ENCODE results near the gene TTF1.

The TTF1 gene

GRCh38 chr9:132422574-132422973 lies 15.9 kb upstream of the TTF1 start:
- TF ChIP-seq SPI1 (IDR thresholded peaks at IDR 0.05; ENCODE audit: borderline replicate concordance, low read depth) (no peak), CTCF (IDR thresholded peaks at IDR 0.05; ENCODE audit: insufficient read depth, low read length) (no peak), POLR2AphosphoS5 (IDR thresholded peaks at IDR 0.05; ENCODE audit: low read depth) (no peak), GABPA (IDR thresholded peaks at IDR 0.05; ENCODE audit: low read depth) (no peak)
- H3K4me3 ChIP-seq (replicated peaks; ENCODE audit: insufficient read depth, low read length), result no peak overlapping the region
- H3K27me3 ChIP-seq (ENCODE audit: insufficient read depth, poor library complexity, severe bottlenecking), result peaks cover 20% of the 10 kb centered on the region
- no peak overlapping the region for H3K27ac ChIP-seq (replicated peaks)
- no peak for DNase-seq (ENCODE audit: low read depth in 1 of 2, low spot score in 1 of 2)

- no peak for TF ChIP-seq SPI1 (IDR thresholded peaks at IDR 0.05; ENCODE audit: borderline replicate concordance, low read depth)
- TF ChIP-seq POLR2AphosphoS5 (IDR thresholded peaks at IDR 0.05; ENCODE audit: low read depth), result no peak
- TF ChIP-seq REST (IDR thresholded peaks at IDR 0.05; ENCODE audit: insufficient replicate concordance, low read depth), result no peak
- no peak for TF ChIP-seq CTCF (IDR thresholded peaks at IDR 0.05; ENCODE audit: insufficient read depth, low read length)
- no peak for TF ChIP-seq GABPA (IDR thresholded peaks at IDR 0.05; ENCODE audit: low read depth)
- H3K4me3 ChIP-seq (replicated peaks; ENCODE audit: insufficient read depth, low read length), result no peak overlapping the region
- H3K27me3 ChIP-seq (ENCODE audit: insufficient read depth, poor library complexity, severe bottlenecking), result peaks cover 37% of the 10 kb centered on the region
- DNase-seq (ENCODE audit: low read depth in 1 of 2, low spot score in 1 of 2), result no peak
- no peak overlapping the region for H3K27ac ChIP-seq (replicated peaks)
Observed at GRCh38 chr9:132418726-132419363, 12.2 kb upstream of the TTF1 start.

GRCh38 chr9:132415181-132415580 lies 8.5 kb upstream of the TTF1 start:
- peaks cover 48% of the 10 kb centered on the region for H3K27me3 ChIP-seq (ENCODE audit: insufficient read depth, poor library complexity, severe bottlenecking)
- no peak overlapping the region for H3K4me3 ChIP-seq (replicated peaks; ENCODE audit: insufficient read depth, low read length)
- H3K27ac ChIP-seq (replicated peaks), result no peak overlapping the region
- no peak for DNase-seq (ENCODE audit: low read depth in 1 of 2, low spot score in 1 of 2)
- TF ChIP-seq GABPA (IDR thresholded peaks at IDR 0.05; ENCODE audit: low read depth), result no peak
- TF ChIP-seq SPI1 (IDR thresholded peaks at IDR 0.05; ENCODE audit: borderline replicate concordance, low read depth), result no peak

- H3K27me3 ChIP-seq (ENCODE audit: insufficient read depth, poor library complexity, severe bottlenecking), result peaks cover 52% of the 10 kb centered on the region
- no peak overlapping the region for H3K4me3 ChIP-seq (replicated peaks; ENCODE audit: insufficient read depth, low read length)
- TF ChIP-seq SPI1 (IDR thresholded peaks at IDR 0.05; ENCODE audit: borderline replicate concordance, low read depth) (no peak), GABPA (IDR thresholded peaks at IDR 0.05; ENCODE audit: low read depth) (no peak), REST (IDR thresholded peaks at IDR 0.05; ENCODE audit: insufficient replicate concordance, low read depth) (no peak), POLR2AphosphoS5 (IDR thresholded peaks at IDR 0.05; ENCODE audit: low read depth) (no peak), CTCF (IDR thresholded peaks at IDR 0.05; ENCODE audit: insufficient read depth, low read length) (no peak)
- no peak for DNase-seq (ENCODE audit: low read depth in 1 of 2, low spot score in 1 of 2)
- H3K27ac ChIP-seq (replicated peaks), result no peak overlapping the region
Observed at GRCh38 chr9:132414731-132415130, 8.1 kb upstream of the TTF1 start.

Measured in HL-60 (cell line).